Measurements from ENCODE around the gene APOBEC3F.

The APOBEC3F gene

GRCh38 chr22:39103431-39103830 is 62.8 kb downstream of the APOBEC3F start:
- no peak for DNase-seq (ENCODE audit: extremely low read depth, low read depth)
- no peak for TF ChIP-seq CTCF (IDR thresholded peaks at IDR 0.05; ENCODE audit: low read depth, low read length)
